HepG2 (cell line): Measurements from ENCODE around the gene OR5K1. TPM values are rescaled to one million over a fixed set of nuclear protein-coding genes. Genes with fewer than 3 reads are reported as not detected.

ENCODE experiments used
- ATAC-seq: fragments of 200-7000 bp; cut with Tn5 transposase; 3 replicates; pipeline ENCODE4 v1.9.1; 2020; ENCODE audit warnings: mild to moderate bottlenecking, moderate library complexity
- BruUV-seq: library from RNA; stranded (reverse); fragments of 400-500 nt; replicated peaks from 2 replicates; lab custom pipeline; 2021; lab: Mats Ljungman, UMichigan
- CTCF ChIA-PET: fragments of 300-600 bp; formaldehyde crosslinking; extraction: SDS; loops from one replicate; lab custom pipeline; 2021; ENCODE audit warnings: low total read pairs, inconsistent platforms, low intra/inter-chr PET ratio; lab: Yijun Ruan, JAX
- POLR2A ChIA-PET: fragments of 350-600 bp; sonication (Branson Sonifier 250); formaldehyde crosslinking; loops from one replicate; lab custom pipeline; 2020; ENCODE audit warnings: antibody characterized with exemption, inconsistent platforms; lab: Yijun Ruan, JAX
- DNase-seq: peaks from one replicate; pipeline ENCODE4 v3.0.0-alpha.2; 2015; ENCODE audit warnings: low spot score
- FAIRE-seq: peaks from 3 replicates; lab custom pipeline; 2011; peaks lifted over from hg19 to GRCh38; lab: Jason Lieb, UNC
- H2AFZ ChIP-seq: one replicate; pipeline ENCODE4 v1.6.1; 2011; ENCODE audit warnings: low read length, inconsistent platforms
- H3K27ac ChIP-seq: fragments of 300-600 bp; 3 replicates; pipeline ENCODE4 v1.8.0; 2011; ENCODE audit warnings: mixed run types, mild to moderate bottlenecking, mixed read lengths, low read length, inconsistent platforms; ENCODE audit not compliant: insufficient read depth; ENCODE audit errors: extremely low read length
- H3K27me3 ChIP-seq, 2 experiments: fragments of 200-600 bp in 1 of 2; 2 replicates in 1 of 2; 3 replicates in 1 of 2; pipeline versions ENCODE4 v1.6.0 to v1.8.0; 2011; ENCODE audit warnings: low read length in 2 of 2, mild to moderate bottlenecking in 2 of 2, moderate library complexity in 2 of 2, inconsistent platforms in 1 of 2; ENCODE audit not compliant: insufficient read depth in 2 of 2, control insufficient read depth in 1 of 2
- H3K36me3 ChIP-seq, 2 experiments: fragments of 200-600 bp in 1 of 2; replicated peaks in 1 of 2; 2 replicates in 1 of 2; 3 replicates in 1 of 2; pipeline versions ENCODE4 v1.5.1 to v1.8.0; 2011; ENCODE audit warnings: low read length in 2 of 2, inconsistent platforms in 1 of 2; ENCODE audit not compliant: insufficient read depth in 2 of 2, control insufficient read depth in 1 of 2
- H3K4me1 ChIP-seq: 2 replicates; pipeline ENCODE4 v1.5.1; 2012; ENCODE audit warnings: low read length, inconsistent platforms; ENCODE audit not compliant: insufficient read depth
- H3K4me2 ChIP-seq: 2 replicates; pipeline ENCODE4 v1.6.0; 2011; ENCODE audit warnings: low read depth, low read length, inconsistent platforms
- H3K4me3 ChIP-seq, 3 experiments: fragments of 200-600 bp in 1 of 3; sonication (generic), shearing (Covaris generic) in 1 of 3; replicated peaks in 1 of 3; 2 replicates each; pipeline ENCODE4 v1.5.1; 2011 to 2016; ENCODE audit warnings: low read length in 3 of 3, inconsistent platforms in 2 of 3, low read depth in 2 of 3, mild to moderate bottlenecking in 2 of 3, control low read depth in 1 of 3, mixed read lengths in 1 of 3; ENCODE audit not compliant: insufficient read depth in 1 of 3
- H3K79me2 ChIP-seq: one replicate; pipeline ENCODE4 v1.6.1; 2011; ENCODE audit warnings: low read length, inconsistent platforms; ENCODE audit not compliant: insufficient read depth
- H3K9ac ChIP-seq: 2 replicates; pipeline ENCODE4 v1.6.0; 2011; ENCODE audit warnings: mild to moderate bottlenecking, low read depth, low read length, inconsistent platforms; ENCODE audit not compliant: insufficient read depth
- H3K9me3 ChIP-seq: 2 replicates; pipeline ENCODE4 v1.5.1; 2012; ENCODE audit warnings: mild to moderate bottlenecking, low read length
- H4K20me1 ChIP-seq: 2 replicates; pipeline ENCODE4 v1.6.0; 2011; ENCODE audit warnings: inconsistent platforms, mild to moderate bottlenecking, low read length, moderate library complexity; ENCODE audit not compliant: insufficient read depth
- CREM ChIP-seq, 2 experiments: sonication (generic) in 1 of 2; formaldehyde crosslinking in 1 of 2; IDR thresholded peaks; 2 replicates each; pipeline versions ENCODE4 v1.4.0 to v1.6.1; 2016 to 2020; ENCODE audit warnings: antibody characterized with exemption in 1 of 2, mild to moderate bottlenecking in 1 of 2, missing genetic modification reagents in 1 of 2
- HHEX ChIP-seq: IDR thresholded peaks from 2 replicates; pipeline ENCODE4 v1.6.1; 2016; ENCODE audit warnings: control low read depth
- HMGA1 ChIP-seq: sonication (generic); formaldehyde crosslinking; conservative IDR thresholded peaks from 2 replicates; pipeline ENCODE4 v1.4.0; 2020; ENCODE audit warnings: missing genetic modification reagents
- KLF15 ChIP-seq: sonication (generic); formaldehyde crosslinking; IDR thresholded peaks from 2 replicates; pipeline ENCODE4 v1.8.1; 2023; ENCODE audit warnings: borderline replicate concordance, mild to moderate bottlenecking, inconsistent platforms, missing genetic modification reagents, mixed read lengths
- MTF1 ChIP-seq: sonication (generic); formaldehyde crosslinking; IDR thresholded peaks from 2 replicates; pipeline ENCODE4 v1.5.0; 2020; ENCODE audit warnings: missing genetic modification reagents
- PHB2 ChIP-seq: fragments of 450-650 bp; IDR thresholded peaks from 2 replicates; pipeline ENCODE4 v1.6.1; 2018; ENCODE audit not compliant: partially characterized antibody
- PPARG ChIP-seq: conservative IDR thresholded peaks from 2 replicates; pipeline ENCODE4 v1.6.1; 2016; ENCODE audit warnings: missing biosample characterization, missing genetic modification reagents
- SETDB1 ChIP-seq: sonication (generic); formaldehyde crosslinking; IDR thresholded peaks from 2 replicates; pipeline ENCODE4 v1.5.1; 2020; ENCODE audit warnings: missing genetic modification reagents, mild to moderate bottlenecking, borderline replicate concordance
- SRF ChIP-seq: IDR thresholded peaks from 2 replicates; pipeline ENCODE4 v1.6.1; 2011; ENCODE audit warnings: mild to moderate bottlenecking, low read depth, low read length, moderate library complexity
- SUZ12 ChIP-seq: fragments of 150-350 bp; IDR thresholded peaks from 2 replicates; pipeline ENCODE4 v1.6.1; 2014; ENCODE audit warnings: low read depth, low read length
- ZFX ChIP-seq: sonication (generic); formaldehyde crosslinking; IDR thresholded peaks from 2 replicates; pipeline ENCODE4 v1.4.0; 2020; ENCODE audit warnings: mild to moderate bottlenecking, low read depth, missing genetic modification reagents, moderate library complexity
- ZNF251 ChIP-seq: sonication (generic); formaldehyde crosslinking; IDR thresholded peaks from 2 replicates; pipeline ENCODE4 v1.9.0; 2021; ENCODE audit warnings: mild to moderate bottlenecking, missing genetic modification reagents
- ZNF616 ChIP-seq: sonication (generic); formaldehyde crosslinking; IDR thresholded peaks from 2 replicates; pipeline ENCODE4 v1.5.0; 2020; ENCODE audit warnings: low read depth, mild to moderate bottlenecking, missing genetic modification reagents
- WGBS: methylation state at CpG from one replicate; pipeline ENCODE4 v1.1.6; 2017; ENCODE audit warnings: low lambda C conversion rate; 5-methylcytosine and 5-hydroxymethylcytosine counted together
- in situ Hi-C: cut with HindIII; loops from 2 replicates; pipeline ENCODE4 v1.10.0; 2017; ENCODE audit warnings: low pct_unique_long_range_greater_than_20kb; ENCODE audit not compliant: extremely low pct_ligation_motif_present
- intact Hi-C: fragments of 100-400 bp; cut with micrococcal nuclease; formaldehyde crosslinking; loops from one replicate; pipeline ENCODE4 v1.10.0; 2022; ENCODE audit not compliant: unreplicated experiment
- polyA plus RNA-seq, 8 experiments: library from polyadenylated mRNA; depleted of rRNA in 3 of 8; stranded (reverse) in 7 of 8; unstranded in 1 of 8; fragments of >200 nt; fragmentation: Illumina TruSeq in 4 of 8; extraction: Trizol in 4 of 8; gene quantifications; 2 replicates each; pipeline versions ENCODE4 v1.2.1 to v1.2.3, GENCODE V29; 2011 to 2016; ENCODE audit warnings: low read depth in 4 of 8, missing spikeins in 1 of 8, mixed read lengths in 1 of 8; ENCODE audit not compliant: insufficient read depth in 1 of 8
- total RNA-seq, 5 experiments: library from RNA; depleted of rRNA; stranded (reverse); fragments of >200 nt; fragmentation: Illumina TruSeq; extraction: Trizol; gene quantifications; 2 replicates each; pipeline ENCODE4 v1.2.3, GENCODE V29; 2016; ENCODE audit warnings: low read depth in 1 of 5
- TF ChIP-seq, protein P1 (sequence below): IDR thresholded peaks from 2 replicates; pipeline ENCODE4 v1.6.1; 2016; ENCODE audit warnings: low read depth, borderline replicate concordance
- TF ChIP-seq, protein P2 (sequence below), 2 experiments: IDR thresholded peaks; 2 replicates each; pipeline ENCODE4 v1.6.1; 2011 to 2012; ENCODE audit warnings: low read length in 2 of 2, borderline replicate concordance in 1 of 2, low read depth in 1 of 2, mild to moderate bottlenecking in 1 of 2, moderate library complexity in 1 of 2

Gene OR5K1
- total and polyA plus RNA-seq, 2 of the 13 experiments (the other 11 are each of a cell fraction or from before 2014, with no cell fraction given): not detected

- H3K27me3 ChIP-seq: no peaks in the 10 kb centered on the region
- H3K9ac ChIP-seq: no peak overlapping the region
- WGBS: 95% methylated on average over 2 of the region's 2 CpGs
- H3K9me3 ChIP-seq: no peaks in the 10 kb centered on the region
- no peak for DNase-seq
- no peaks in the 10 kb centered on the region for H4K20me1 ChIP-seq
- POLR2A ChIA-PET: no interaction called here
- H3K27ac ChIP-seq: no peak overlapping the region
- BruUV-seq: no TSS peak
- CTCF ChIA-PET: no interaction called here
- H3K4me2 ChIP-seq: no peak overlapping the region
- H3K79me2 ChIP-seq: no peaks in the 10 kb centered on the region
- no peaks in the 10 kb centered on the region for H3K4me1 ChIP-seq
- ATAC-seq: no peak
- no peak overlapping the region for H3K4me3 ChIP-seq
- intact Hi-C loops: no loop called here
- no peaks in the 10 kb centered on the region for H3K36me3 ChIP-seq
- in situ Hi-C loops: no loop called here
- TF ChIP-seq SUZ12 (no peak), MTF1 (CRISPR knock-in tag) (no peak), ZNF616 (no peak), PPARG (no peak), HMGA1 (CRISPR knock-in tag) (no peak)
- no peak overlapping the region for H2AFZ ChIP-seq
- no peak for FAIRE-seq
Observed at GRCh38 chr3:98508582-98508981, 45.6 kb downstream of the OR5K1 start.

- no peak for ATAC-seq
- Histone ChIP-seq H3K36me3 (peaks cover 2 to 13% of the 10 kb centered on the region in 2 experiments; a peak in 3 of 5 replicates), H3K9me3 (no peaks in the 10 kb centered on the region), H4K20me1 (no peaks in the 10 kb centered on the region), H3K4me1 (no peaks in the 10 kb centered on the region), H2AFZ (no peak overlapping the region), H3K79me2 (no peaks in the 10 kb centered on the region), H3K27me3 (no peaks in the 10 kb centered on the region), H3K9ac (no peak overlapping the region), H3K4me2 (no peak overlapping the region), H3K4me3 (no peak overlapping the region), H3K27ac (no peak overlapping the region)
- POLR2A ChIA-PET: interaction anchor here (1.1 kb wide), 1 partner anchor 10 kb away, joined by 3 read pairs; the partner anchor contains the start of gene CLDND1
- WGBS: 96% methylated on average over 4 of the region's 4 CpGs
- in situ Hi-C loops (no loop called here), intact Hi-C loops (no loop called here)
- BruUV-seq: no TSS peak
- CTCF ChIA-PET: no interaction called here
- no peak for DNase-seq
- FAIRE-seq: no peak
- no peak for TF ChIP-seq ZNF251
- TF ChIP-seq, protein P1, sequence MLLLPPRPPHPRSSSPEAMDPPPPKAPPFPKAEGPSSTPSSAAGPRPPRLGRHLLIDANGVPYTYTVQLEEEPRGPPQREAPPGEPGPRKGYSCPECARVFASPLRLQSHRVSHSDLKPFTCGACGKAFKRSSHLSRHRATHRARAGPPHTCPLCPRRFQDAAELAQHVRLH: no peak
- TF ChIP-seq CREM (IDR thresholded peaks at IDR 0.05): no peak
- no peak for TF ChIP-seq CREM (CRISPR knock-in tag; IDR thresholded peaks at IDR 0.05)
- TF ChIP-seq PHB2: no peak
- TF ChIP-seq HHEX: no peak
- no peak for TF ChIP-seq KLF15 (CRISPR knock-in tag)
- TF ChIP-seq ZFX: no peak
- TF ChIP-seq SETDB1: no peak
- TF ChIP-seq, protein P2, sequence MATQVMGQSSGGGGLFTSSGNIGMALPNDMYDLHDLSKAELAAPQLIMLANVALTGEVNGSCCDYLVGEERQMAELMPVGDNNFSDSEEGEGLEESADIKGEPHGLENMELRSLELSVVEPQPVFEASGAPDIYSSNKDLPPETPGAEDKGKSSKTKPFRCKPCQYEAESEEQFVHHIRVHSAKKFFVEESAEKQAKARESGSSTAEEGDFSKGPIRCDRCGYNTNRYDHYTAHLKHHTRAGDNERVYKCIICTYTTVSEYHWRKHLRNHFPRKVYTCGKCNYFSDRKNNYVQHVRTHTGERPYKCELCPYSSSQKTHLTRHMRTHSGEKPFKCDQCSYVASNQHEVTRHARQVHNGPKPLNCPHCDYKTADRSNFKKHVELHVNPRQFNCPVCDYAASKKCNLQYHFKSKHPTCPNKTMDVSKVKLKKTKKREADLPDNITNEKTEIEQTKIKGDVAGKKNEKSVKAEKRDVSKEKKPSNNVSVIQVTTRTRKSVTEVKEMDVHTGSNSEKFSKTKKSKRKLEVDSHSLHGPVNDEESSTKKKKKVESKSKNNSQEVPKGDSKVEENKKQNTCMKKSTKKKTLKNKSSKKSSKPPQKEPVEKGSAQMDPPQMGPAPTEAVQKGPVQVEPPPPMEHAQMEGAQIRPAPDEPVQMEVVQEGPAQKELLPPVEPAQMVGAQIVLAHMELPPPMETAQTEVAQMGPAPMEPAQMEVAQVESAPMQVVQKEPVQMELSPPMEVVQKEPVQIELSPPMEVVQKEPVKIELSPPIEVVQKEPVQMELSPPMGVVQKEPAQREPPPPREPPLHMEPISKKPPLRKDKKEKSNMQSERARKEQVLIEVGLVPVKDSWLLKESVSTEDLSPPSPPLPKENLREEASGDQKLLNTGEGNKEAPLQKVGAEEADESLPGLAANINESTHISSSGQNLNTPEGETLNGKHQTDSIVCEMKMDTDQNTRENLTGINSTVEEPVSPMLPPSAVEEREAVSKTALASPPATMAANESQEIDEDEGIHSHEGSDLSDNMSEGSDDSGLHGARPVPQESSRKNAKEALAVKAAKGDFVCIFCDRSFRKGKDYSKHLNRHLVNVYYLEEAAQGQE (IDR thresholded peaks at IDR 0.05; ENCODE audit: borderline replicate concordance in 1 of 2, low read depth in 1 of 2, low read length in 2 of 2): no peak
- no peak for TF ChIP-seq SRF
Observed at GRCh38 chr3:98512576-98512975, 49.6 kb downstream of the OR5K1 start.
